ENCODE data around the gene MOB3C. TPM values are rescaled to one million over a fixed set of nuclear protein-coding genes. Genes with fewer than 3 reads are reported as not detected.

The MOB3C gene
- total RNA-seq, 4 donors from 2014 or later = 19.5 to 27.0 (median 24.4) TPM

- Histone ChIP-seq H3K27me3 (no peaks in the 10 kb centered on the region), H3K4me3 (no peak overlapping the region), H3K4me1 (peaks cover 39 to 47% (median 43%) of the 10 kb centered on the region in 4 donors), H3K27ac (replicated peaks in 1 of 4) (peak overlapping the region in 1 of 4 donors; percentile 95), H3K36me3 (peaks cover 0 to 3% (median 1%) of the 10 kb centered on the region in 4 donors), H3K9me3 (no peaks in the 10 kb centered on the region)
- 92% methylated on average over 3 of the region's 3 CpGs for WGBS
- DNase-seq (ENCODE audit: extremely low spot score) = no peak
- intact Hi-C loops (cut with DNase I) = loop anchor here (5.0 kb wide), 1 partner anchor 49 kb away; the partner anchor contains the start of gene ATPAF1
- no peak for TF ChIP-seq EP300 (IDR thresholded peaks at IDR 0.05)
- TF ChIP-seq CTCF (IDR thresholded peaks at IDR 0.05) = no peak
- TF ChIP-seq POLR2AphosphoS5 (IDR thresholded peaks at IDR 0.05) = no peak
- no peak for TF ChIP-seq POLR2A (IDR thresholded peaks at IDR 0.05; ENCODE audit: low read depth)
Measured at GRCh38 chr1:46617833-46618232, 1.2 kb upstream of the MOB3C start.

- Histone ChIP-seq H3K9me3 (no peaks in the 10 kb centered on the region), H3K27me3 (no peaks in the 10 kb centered on the region), H3K36me3 (peaks cover 0 to 8% (median 3%) of the 10 kb centered on the region in 4 donors), H3K27ac (replicated peaks in 1 of 4) (peak overlapping the region; percentile 94 to 97 (median 95)), H3K4me3 (peak overlapping the region; percentile 83 to 99 (median 86)), H3K4me1 (peaks cover 44 to 50% (median 46%) of the 10 kb centered on the region in 4 donors)
- TF ChIP-seq POLR2A (IDR thresholded peaks at IDR 0.05; ENCODE audit: low read depth) = no peak
- TF ChIP-seq EP300 (IDR thresholded peaks at IDR 0.05) = no peak
- no peak for TF ChIP-seq CTCF (IDR thresholded peaks at IDR 0.05)
- no peak for TF ChIP-seq POLR2AphosphoS5 (IDR thresholded peaks at IDR 0.05)
- DNase-seq (ENCODE audit: extremely low spot score) = no peak
- intact Hi-C loops (cut with DNase I) = loop anchor here (5.0 kb wide), 1 partner anchor 50 kb away; the partner anchor contains the start of gene ATPAF1
- 50% methylated on average over 8 of the region's 10 CpGs for WGBS
Measured at GRCh38 chr1:46617108-46617800, 643 bp upstream of the MOB3C start.

DNA sequence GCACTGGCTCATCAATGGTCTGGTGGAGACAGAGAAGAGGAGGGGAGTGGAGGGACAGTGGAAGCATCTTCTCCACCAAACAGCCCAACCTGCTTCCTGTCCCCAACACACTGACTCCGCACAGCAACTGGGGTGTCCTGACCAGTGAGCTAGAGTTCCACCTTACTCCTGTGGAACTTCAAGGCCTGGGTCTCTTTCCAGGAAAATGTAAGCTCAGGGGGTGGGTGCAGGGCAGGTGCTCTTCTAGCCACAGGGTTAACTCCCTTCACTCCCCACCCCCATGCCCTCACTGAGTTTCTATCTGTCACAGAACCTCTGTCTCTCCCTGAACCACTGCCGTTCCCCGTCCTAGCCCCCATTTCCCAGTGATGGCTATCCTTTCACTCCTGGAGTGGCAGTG lies 876 bp downstream of the MOB3C start:
- Histone ChIP-seq H3K4me3 (peak overlapping the region; percentile 83 to 99 (median 86)), H3K9me3 (no peaks in the 10 kb centered on the region), H3K27me3 (no peaks in the 10 kb centered on the region), H3K4me1 (peaks cover 55 to 63% (median 61%) of the 10 kb centered on the region in 4 donors), H3K36me3 (peaks cover 0 to 22% (median 14%) of the 10 kb centered on the region in 4 donors), H3K27ac (replicated peaks in 1 of 4) (peak overlapping the region; percentile 94 to 97 (median 95))
- DNase-seq (ENCODE audit: extremely low spot score) = no peak
- 22% methylated on average over 2 of the region's 3 CpGs for WGBS
- TF ChIP-seq EP300 (IDR thresholded peaks at IDR 0.05) = no peak
- intact Hi-C loops (cut with DNase I) = loop anchor here (5.0 kb wide), 1 partner anchor 52 kb away; the partner anchor contains the start of gene ATPAF1

- peak overlapping the region; percentile 83 to 99 (median 86) for H3K4me3 ChIP-seq
- peaks cover 2 to 29% (median 17%) of the 10 kb centered on the region in 4 donors for H3K36me3 ChIP-seq
- H3K4me1 ChIP-seq = peaks cover 55 to 68% (median 61%) of the 10 kb centered on the region in 4 donors
- TF ChIP-seq EP300 (IDR thresholded peaks at IDR 0.05) (no peak), CTCF (IDR thresholded peaks at IDR 0.05) (no peak), POLR2AphosphoS5 (IDR thresholded peaks at IDR 0.05) (no peak), POLR2A (IDR thresholded peaks at IDR 0.05; ENCODE audit: low read depth) (no peak)
- whole genome bisulfite sequencing = 87% methylated on average over 2 of the region's 2 CpGs
- no peaks in the 10 kb centered on the region for H3K27me3 ChIP-seq
- no peaks in the 10 kb centered on the region for H3K9me3 ChIP-seq
- intact Hi-C loops (cut with DNase I) = loop anchor here (5.0 kb wide), 1 partner anchor 52 kb away; the partner anchor contains the start of gene ATPAF1
- no peak for DNase-seq (ENCODE audit: extremely low spot score)
- H3K27ac ChIP-seq (replicated peaks in 1 of 4) = peak overlapping the region; percentile 94 to 97 (median 95)
Measured at GRCh38 chr1:46615088-46615487, 1.5 kb downstream of the MOB3C start.

DNA sequence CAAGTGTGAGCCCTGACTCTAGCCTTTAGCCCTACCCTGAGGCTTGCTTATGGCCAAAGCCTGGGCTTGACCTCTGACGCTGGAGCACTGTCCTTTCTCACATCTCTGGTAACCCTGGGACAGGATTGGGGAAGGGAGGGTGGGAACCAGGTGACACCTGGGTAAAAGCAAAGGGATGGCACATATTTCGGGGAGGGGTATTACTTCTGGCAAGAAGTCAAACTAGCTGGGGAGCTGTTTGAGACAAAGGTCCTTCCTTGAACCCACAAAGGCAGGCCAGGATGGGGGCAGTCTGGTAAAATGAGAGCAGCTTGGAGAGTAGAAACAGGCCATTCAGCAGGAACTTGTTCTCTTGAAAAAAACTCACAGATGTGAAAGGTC lies 2.0 kb downstream of the MOB3C start:
- TF ChIP-seq POLR2AphosphoS5 (IDR thresholded peaks at IDR 0.05) = no peak
- TF ChIP-seq EP300 (IDR thresholded peaks at IDR 0.05) = no peak
- no peak for TF ChIP-seq CTCF (IDR thresholded peaks at IDR 0.05)
- TF ChIP-seq POLR2A (IDR thresholded peaks at IDR 0.05; ENCODE audit: low read depth) = no peak
- Histone ChIP-seq H3K4me1 (peaks cover 55 to 68% (median 61%) of the 10 kb centered on the region in 4 donors), H3K4me3 (peak overlapping the region in 1 of 4 donors; percentile 84), H3K27ac (replicated peaks in 1 of 4) (peak overlapping the region; percentile 94 to 97 (median 95)), H3K36me3 (peaks cover 7 to 33% (median 22%) of the 10 kb centered on the region in 4 donors), H3K27me3 (no peaks in the 10 kb centered on the region), H3K9me3 (no peaks in the 10 kb centered on the region)
- intact Hi-C loops (cut with DNase I) = no loop called here
- 83% methylated on average over 2 of the region's 2 CpGs for WGBS
- DNase-seq (ENCODE audit: extremely low spot score) = no peak

All from esophagus muscularis mucosa (tissue), 4 donors.